MG63 (cell line): Measurements from ENCODE around the gene TENM3. TPM values are rescaled to one million over a fixed set of nuclear protein-coding genes. Genes with fewer than 3 reads are reported as not detected.
"Not testable (repeated sequence)": the region's sequence is repeated elsewhere in the genome, so short reads cannot be mapped to it uniquely, and the experiment has no call there.

Experiments used
- DNase-seq: peaks from one replicate; pipeline ENCODE4 v3.0.0-alpha.2; 2020
- H3K27me3 ChIP-seq: fragments of 250-450 bp; sonication (Bioruptor Pico); 2 replicates; pipeline ENCODE4 v1.5.1; 2020; ENCODE audit warnings: mild to moderate bottlenecking, moderate library complexity
- H3K36me3 ChIP-seq: fragments of 250-450 bp; sonication (Bioruptor Pico); 2 replicates; pipeline ENCODE4 v1.5.1; 2020; ENCODE audit warnings: mild to moderate bottlenecking, moderate library complexity
- H3K4me3 ChIP-seq: fragments of 250-450 bp; sonication (Bioruptor Pico); 2 replicates; pipeline ENCODE4 v1.5.1; 2020; ENCODE audit warnings: mild to moderate bottlenecking, moderate library complexity
- H3K9me3 ChIP-seq: fragments of 250-450 bp; sonication (Bioruptor Pico); 2 replicates; pipeline ENCODE4 v1.5.1; 2020; ENCODE audit warnings: mild to moderate bottlenecking, moderate library complexity
- total RNA-seq: library from RNA; depleted of rRNA; stranded (reverse); fragments of >200 nt; shearing (Covaris generic); gene quantifications from 2 replicates; pipeline ENCODE4 v1.2.3, GENCODE V29; 2014; ENCODE audit warnings: low replicate concordance

Gene TENM3
- total RNA-seq, 1 experiment from 2014 or later, result 0.10 TPM

- Histone ChIP-seq H3K9me3 (no peaks in the 10 kb centered on the region), H3K27me3 (no peaks in the 10 kb centered on the region), H3K36me3 (no peaks in the 10 kb centered on the region), H3K4me3 (no peak overlapping the region)
- no peak for DNase-seq
These were observed 20.4 kb upstream of the TENM3 start for GRCh38 chr4:182222766-182223165.

DNA sequence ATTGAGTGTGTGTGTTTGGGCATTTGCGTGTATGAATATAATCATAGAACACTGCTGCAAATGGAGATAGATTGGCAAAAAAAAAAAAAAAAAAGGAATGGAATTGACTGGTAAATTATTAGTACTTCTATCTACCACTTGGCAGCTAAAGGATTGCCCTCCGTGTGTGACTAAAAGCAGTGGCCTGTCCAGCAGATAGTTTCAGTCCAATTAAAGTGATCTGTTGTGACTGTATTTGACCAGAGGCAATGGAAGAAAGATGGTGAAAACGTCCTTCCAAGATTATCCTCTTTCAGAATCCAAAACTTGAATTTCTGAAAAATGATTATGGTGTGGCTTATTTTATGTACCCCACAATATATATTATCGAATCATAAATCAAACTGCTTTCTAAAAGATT lies 19.5 kb upstream of the TENM3 start:
- Histone ChIP-seq H3K36me3 (no peaks in the 10 kb centered on the region), H3K9me3 (no peaks in the 10 kb centered on the region), H3K4me3 (no peak overlapping the region), H3K27me3 (no peaks in the 10 kb centered on the region)
- no peak for DNase-seq

GRCh38 chr4:182224192-182224850 lies 18.9 kb upstream of the TENM3 start:
- no peak for DNase-seq

GRCh38 chr4:182225257-182225852 lies 17.8 kb upstream of the TENM3 start:
- no peak for DNase-seq
- Histone ChIP-seq H3K9me3 (no peaks in the 10 kb centered on the region), H3K36me3 (no peaks in the 10 kb centered on the region), H3K27me3 (no peaks in the 10 kb centered on the region), H3K4me3 (no peak overlapping the region)

More at GRCh38 chr4:182224192-182224850, 18.9 kb upstream of the TENM3 start:
- Histone ChIP-seq H3K4me3 (no peak overlapping the region), H3K36me3 (no peaks in the 10 kb centered on the region), H3K27me3 (no peaks in the 10 kb centered on the region), H3K9me3 (no peaks in the 10 kb centered on the region)

DNA sequence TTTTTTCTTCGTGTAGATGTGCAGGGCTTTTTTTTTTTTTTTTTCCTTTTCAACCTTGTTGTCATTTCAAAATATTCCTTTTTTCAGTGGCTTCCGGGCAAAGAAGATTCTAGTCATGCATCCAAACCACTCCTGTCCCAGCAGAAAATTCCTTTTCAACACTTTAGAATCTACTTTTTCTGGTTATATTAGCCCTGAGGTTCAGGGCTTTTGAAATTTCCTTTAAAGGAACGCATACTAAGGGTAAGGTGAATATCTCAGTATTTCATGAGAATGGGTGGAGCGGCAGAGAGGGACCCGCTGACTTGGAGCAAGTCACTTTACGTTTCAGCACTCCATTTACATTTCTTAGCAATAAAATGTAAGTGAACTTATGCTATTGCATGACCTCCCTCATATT lies 15.6 kb upstream of the TENM3 start:
- H3K9me3 ChIP-seq, result no peaks in the 10 kb centered on the region
- DNase-seq, result no peak
- no peaks in the 10 kb centered on the region for H3K36me3 ChIP-seq
- H3K27me3 ChIP-seq, result no peaks in the 10 kb centered on the region
- H3K4me3 ChIP-seq, result no peak overlapping the region

GRCh38 chr4:182228991-182229577 lies 14.1 kb upstream of the TENM3 start:
- H3K36me3 ChIP-seq, result no peaks in the 10 kb centered on the region
- no peaks in the 10 kb centered on the region for H3K9me3 ChIP-seq
- no peaks in the 10 kb centered on the region for H3K27me3 ChIP-seq
- no peak for DNase-seq
- no peak overlapping the region for H3K4me3 ChIP-seq

DNA sequence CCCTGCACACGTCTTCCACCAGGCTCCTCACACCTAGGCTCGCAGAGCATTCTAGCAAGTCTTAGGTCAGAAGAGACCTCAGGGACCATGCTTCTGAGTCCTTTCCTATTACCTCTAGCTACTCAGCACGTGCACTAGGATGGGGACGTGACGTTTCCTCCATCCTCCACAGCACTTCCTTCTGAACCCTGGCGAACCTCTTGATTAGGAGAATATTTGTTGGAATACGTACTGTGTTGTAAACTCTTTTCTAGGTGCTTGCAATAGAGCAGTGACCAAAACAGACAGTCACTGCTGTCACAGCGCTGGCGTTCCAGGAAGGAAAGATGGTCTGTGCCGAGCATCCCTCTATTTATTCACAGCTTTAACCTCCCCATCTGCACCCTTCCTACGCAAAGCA lies 12.9 kb upstream of the TENM3 start:
- H3K9me3 ChIP-seq, result no peaks in the 10 kb centered on the region
- no peak overlapping the region for H3K4me3 ChIP-seq
- H3K27me3 ChIP-seq, result no peaks in the 10 kb centered on the region
- no peaks in the 10 kb centered on the region for H3K36me3 ChIP-seq
- no peak for DNase-seq

DNA sequence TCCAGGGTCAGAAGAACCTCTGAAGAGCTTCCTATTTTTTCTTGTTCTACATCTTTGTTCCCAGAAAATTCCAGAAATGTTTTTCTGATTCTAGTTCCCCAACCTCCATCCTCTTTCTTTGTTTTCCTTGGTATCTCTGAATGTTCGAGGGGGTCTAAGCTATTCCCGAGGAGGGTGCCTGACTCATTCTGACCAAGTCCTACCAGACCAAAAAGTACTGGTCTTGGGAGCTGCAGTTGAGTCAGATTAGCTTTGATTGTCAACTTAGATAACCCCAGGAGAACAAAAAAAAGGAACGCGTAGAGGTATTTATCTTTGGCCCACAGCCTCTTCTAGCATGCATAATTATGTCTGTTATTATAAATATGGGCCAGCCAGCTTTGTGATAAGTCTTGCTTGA lies 12.1 kb upstream of the TENM3 start:
- Histone ChIP-seq H3K4me3 (no peak overlapping the region), H3K9me3 (no peaks in the 10 kb centered on the region), H3K27me3 (no peaks in the 10 kb centered on the region), H3K36me3 (no peaks in the 10 kb centered on the region)
- no peak for DNase-seq

DNA sequence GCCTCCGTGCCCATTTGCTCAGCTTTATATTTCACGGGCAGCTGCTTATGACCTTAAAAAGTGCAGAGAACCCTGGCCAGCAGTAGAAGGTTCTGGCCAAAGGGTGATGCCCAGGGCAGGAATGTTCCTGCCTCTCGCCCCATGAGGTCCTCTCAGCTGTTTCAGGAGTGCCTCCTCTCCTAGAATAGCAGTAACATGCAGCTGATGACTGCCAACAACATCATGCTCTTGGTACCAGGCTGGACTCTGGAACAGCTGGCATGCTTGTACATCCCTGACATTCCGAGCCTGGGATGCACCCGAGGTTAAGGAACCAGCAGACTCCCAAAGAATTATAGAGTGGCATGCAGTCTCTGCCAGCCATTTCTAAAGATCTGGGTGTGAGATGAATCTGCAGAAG lies 11.7 kb upstream of the TENM3 start:
- no peak for DNase-seq
- Histone ChIP-seq H3K36me3 (no peaks in the 10 kb centered on the region), H3K27me3 (no peaks in the 10 kb centered on the region), H3K4me3 (no peak overlapping the region), H3K9me3 (no peaks in the 10 kb centered on the region)

- H3K9me3 ChIP-seq, result no peaks in the 10 kb centered on the region
- DNase-seq, result no peak
These were observed 9.7 kb upstream of the TENM3 start for GRCh38 chr4:182233310-182234090.

DNA sequence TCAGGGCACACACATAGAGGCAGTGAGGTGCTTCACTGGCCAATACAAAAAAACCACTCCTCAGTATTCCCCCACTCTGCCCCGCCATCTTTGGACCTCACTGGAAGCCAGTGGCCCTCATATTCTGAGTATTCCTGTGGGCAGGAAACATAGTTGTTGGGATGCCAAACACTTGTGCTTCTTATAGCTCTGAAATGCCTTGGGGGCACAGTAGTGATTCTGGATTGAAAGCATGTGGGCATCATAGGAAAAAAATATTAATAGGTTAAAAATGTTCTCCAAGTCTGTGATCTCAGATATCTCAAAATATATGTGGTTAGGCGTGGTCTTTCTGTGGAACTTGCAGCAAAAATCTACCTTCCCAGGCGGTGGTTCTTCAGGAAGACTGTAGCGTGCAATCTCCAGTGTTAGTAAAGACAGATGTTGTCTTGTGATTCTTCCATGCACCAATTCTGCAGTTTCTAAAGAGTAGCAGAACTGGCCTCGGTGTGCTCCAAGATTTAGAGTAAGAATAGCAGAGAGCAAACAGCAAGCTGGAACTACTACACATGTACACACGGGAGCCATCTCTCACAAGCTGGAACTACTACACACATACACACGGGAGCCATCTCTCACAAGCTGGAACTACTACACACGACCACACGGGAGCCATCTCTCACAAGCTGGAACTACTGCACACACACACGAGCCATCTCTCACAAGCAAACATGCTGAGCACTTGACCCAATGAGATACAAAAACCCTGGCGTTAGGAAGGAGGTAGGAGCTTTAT lies 8.0 kb upstream of the TENM3 start:
- DNase-seq, result no peak
- Histone ChIP-seq H3K27me3 (no peaks in the 10 kb centered on the region), H3K9me3 (no peaks in the 10 kb centered on the region), H3K36me3 (no peaks in the 10 kb centered on the region), H3K4me3 (no peak overlapping the region)

More at GRCh38 chr4:182233310-182234090, 9.7 kb upstream of the TENM3 start:
- H3K27me3 ChIP-seq, result no peaks in the 10 kb centered on the region
- no peak overlapping the region for H3K4me3 ChIP-seq
- no peaks in the 10 kb centered on the region for H3K36me3 ChIP-seq

GRCh38 chr4:182236186-182236585 lies 7.0 kb upstream of the TENM3 start:
- Histone ChIP-seq H3K4me3 (no peak overlapping the region), H3K27me3 (no peaks in the 10 kb centered on the region), H3K9me3 (no peaks in the 10 kb centered on the region), H3K36me3 (no peaks in the 10 kb centered on the region)
- DNase-seq, result no peak

DNA sequence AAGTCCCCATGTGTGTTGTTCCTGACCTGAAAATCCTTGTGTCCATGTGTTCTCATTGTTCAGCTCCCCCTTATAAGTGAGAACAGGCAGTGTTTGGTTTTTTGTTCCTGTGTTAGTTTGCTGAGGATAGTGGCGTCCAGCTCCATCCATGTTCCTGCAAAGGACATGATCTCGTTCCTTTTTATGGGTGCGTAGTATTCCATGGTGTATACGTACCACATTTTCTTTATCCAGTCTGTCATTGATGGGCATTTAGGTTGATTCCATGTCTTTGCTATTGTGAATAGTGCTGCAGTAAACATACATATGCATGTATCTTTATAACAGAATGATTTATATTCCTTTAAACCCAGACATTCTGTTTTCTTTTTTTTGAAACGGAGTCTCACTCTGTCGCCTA lies 6.2 kb upstream of the TENM3 start:
- not testable (repeated sequence) for H3K27me3 ChIP-seq, DNase-seq, H3K36me3 ChIP-seq, H3K9me3 ChIP-seq, H3K4me3 ChIP-seq

- DNase-seq, result no peak
- Histone ChIP-seq H3K9me3 (no peaks in the 10 kb centered on the region), H3K4me3 (no peak overlapping the region), H3K27me3 (no peaks in the 10 kb centered on the region), H3K36me3 (no peaks in the 10 kb centered on the region)
These were observed 4.8 kb upstream of the TENM3 start for GRCh38 chr4:182238355-182238931.

- Histone ChIP-seq H3K36me3 (no peaks in the 10 kb centered on the region), H3K4me3 (no peak overlapping the region), H3K27me3 (no peaks in the 10 kb centered on the region), H3K9me3 (no peaks in the 10 kb centered on the region)
- DNase-seq, result no peak
These were observed 2.8 kb upstream of the TENM3 start for GRCh38 chr4:182240161-182241130.
